Activated CD4-positive, alpha-beta T cell treated with anti-CD3 and anti-CD28 coated beads, Interleukin-2, amount 10 ng/mL, durations not matched to agents 7 days and 5 days (primary cell): Measurements from ENCODE around the gene SLC35F6. TPM values are rescaled to one million over a fixed set of nuclear protein-coding genes. Genes with fewer than 3 reads are reported as not detected.
"Not testable (repeated sequence)": the region's sequence is repeated elsewhere in the genome, so short reads cannot be mapped to it uniquely, and the experiment has no call there.

Source experiments
- CTCF ChIA-PET: fragments of 350-600 bp; sonication (Branson Sonifier 250); formaldehyde crosslinking; loops from one replicate; lab custom pipeline; 2021; ENCODE audit warnings: antibody characterized with exemption; lab: Charles Lee
- POLR2A ChIA-PET: fragments of 350-600 bp; sonication (Branson Sonifier 250); formaldehyde crosslinking; loops from one replicate; lab custom pipeline; 2021; ENCODE audit warnings: antibody characterized with exemption; lab: Charles Lee
- DNase-seq: peaks from one replicate; pipeline ENCODE4 v3.0.0-alpha.2; 2020
- H3K27ac Mint-ChIP-seq: one replicate; pipeline ENCODE4 v1.8.0; 2021; ENCODE audit warnings: mild to moderate bottlenecking, moderate library complexity, mixed read lengths
- H3K27me3 Mint-ChIP-seq: one replicate; pipeline ENCODE4 v1.8.0; 2021; ENCODE audit warnings: mixed read lengths
- H3K36me3 Mint-ChIP-seq: one replicate; pipeline ENCODE4 v1.8.0; 2021; ENCODE audit warnings: low read depth, mixed read lengths
- H3K4me1 Mint-ChIP-seq: one replicate; pipeline ENCODE4 v1.8.0; 2021; ENCODE audit warnings: mixed read lengths
- H3K4me3 Mint-ChIP-seq: one replicate; pipeline ENCODE4 v1.8.0; 2021; ENCODE audit warnings: mild to moderate bottlenecking, moderate library complexity, mixed read lengths
- H3K9me3 Mint-ChIP-seq: one replicate; pipeline ENCODE4 v1.8.0; 2021; ENCODE audit warnings: mixed read lengths
- total RNA-seq, 2 experiments: library from RNA; stranded (reverse); gene quantifications; one replicate each; pipeline ENCODE4 v1.2.3, GENCODE V29; 2021

Gene SLC35F6
- total RNA-seq, 2 experiments from 2014 or later = 20.2 to 20.6 TPM

- H3K9me3 Mint-ChIP-seq = no peaks in the 10 kb centered on the region
- no peak for DNase-seq
- H3K4me3 Mint-ChIP-seq = no peak overlapping the region
- POLR2A ChIA-PET = no interaction called here
- H3K27me3 Mint-ChIP-seq = no peaks in the 10 kb centered on the region
- no peak overlapping the region for H3K27ac Mint-ChIP-seq
- H3K36me3 Mint-ChIP-seq = no peaks in the 10 kb centered on the region
- CTCF ChIA-PET = no interaction called here
- H3K4me1 Mint-ChIP-seq = peaks cover 12% of the 10 kb centered on the region
These were observed 45.1 kb downstream of the SLC35F6 start for GRCh38 chr2:26809211-26809610.

DNA sequence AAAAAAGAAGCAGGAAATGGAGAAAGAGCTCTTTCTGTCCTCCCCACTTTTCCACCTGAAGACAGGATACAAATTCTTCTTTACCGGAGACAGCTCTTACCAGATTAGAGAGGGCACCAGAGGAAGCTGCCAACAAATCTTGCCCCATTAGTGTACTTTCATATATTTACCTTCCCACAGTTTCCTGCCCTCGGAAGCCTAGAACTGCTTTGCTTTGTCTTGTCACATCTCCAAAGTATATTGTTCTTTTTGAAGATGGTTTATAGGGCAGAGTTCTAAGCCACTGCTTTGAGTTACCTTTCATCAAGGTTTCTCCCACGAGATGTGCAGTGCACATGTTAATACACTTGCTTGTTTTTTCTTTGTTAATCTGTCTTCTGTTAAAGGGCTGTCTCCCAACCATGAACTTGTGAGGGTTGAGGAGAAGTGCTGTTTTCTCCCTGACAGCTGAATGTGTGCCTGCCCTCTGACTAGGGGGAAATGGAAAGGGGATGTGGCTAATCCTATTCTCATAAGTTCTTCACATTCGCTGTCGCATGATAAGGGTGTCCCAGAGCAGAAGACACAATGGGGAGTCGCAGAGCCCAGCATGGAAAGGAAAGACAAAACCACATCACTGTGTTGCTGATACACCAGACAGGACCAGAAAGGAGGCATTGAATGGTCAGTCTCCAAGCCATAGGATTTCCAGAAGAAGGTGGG, 45.9 kb downstream of the SLC35F6 start:
- ChIA-PET CTCF (no interaction called here), POLR2A (no interaction called here)
- no peaks in the 10 kb centered on the region for H3K27me3 Mint-ChIP-seq
- no peaks in the 10 kb centered on the region for H3K36me3 Mint-ChIP-seq
- H3K9me3 Mint-ChIP-seq = no peaks in the 10 kb centered on the region
- H3K4me1 Mint-ChIP-seq = peaks cover 12% of the 10 kb centered on the region
- H3K4me3 Mint-ChIP-seq = no peak overlapping the region
- peak; percentile 10 for DNase-seq
- H3K27ac Mint-ChIP-seq = no peak overlapping the region

DNA sequence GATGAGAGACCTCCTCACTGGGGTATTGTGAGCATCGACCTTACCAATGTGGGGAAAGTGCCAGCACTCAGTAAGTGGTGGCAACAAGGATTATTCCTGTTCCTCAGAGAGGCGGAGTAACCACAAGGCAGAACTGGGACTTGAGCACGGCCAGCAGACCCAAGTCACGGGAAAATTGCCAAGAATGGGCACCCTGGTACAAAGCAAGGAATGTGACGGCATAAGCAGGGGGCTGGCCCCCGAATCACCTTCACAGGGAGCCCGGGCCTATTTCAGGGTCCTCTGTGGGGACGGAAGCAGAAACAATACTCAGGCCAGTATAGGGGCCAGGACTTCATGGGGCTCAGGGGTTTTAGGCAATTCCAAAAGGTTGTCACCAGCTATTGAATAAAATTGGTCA, 47.2 kb downstream of the SLC35F6 start:
- Mint-ChIP-seq H3K4me3 (no peak overlapping the region), H3K27ac (no peak overlapping the region), H3K4me1 (peaks cover 15% of the 10 kb centered on the region), H3K27me3 (peaks cover 3% of the 10 kb centered on the region), H3K9me3 (no peaks in the 10 kb centered on the region), H3K36me3 (no peaks in the 10 kb centered on the region)
- DNase-seq = no peak
- POLR2A ChIA-PET = no interaction called here
- CTCF ChIA-PET = no interaction called here

DNA sequence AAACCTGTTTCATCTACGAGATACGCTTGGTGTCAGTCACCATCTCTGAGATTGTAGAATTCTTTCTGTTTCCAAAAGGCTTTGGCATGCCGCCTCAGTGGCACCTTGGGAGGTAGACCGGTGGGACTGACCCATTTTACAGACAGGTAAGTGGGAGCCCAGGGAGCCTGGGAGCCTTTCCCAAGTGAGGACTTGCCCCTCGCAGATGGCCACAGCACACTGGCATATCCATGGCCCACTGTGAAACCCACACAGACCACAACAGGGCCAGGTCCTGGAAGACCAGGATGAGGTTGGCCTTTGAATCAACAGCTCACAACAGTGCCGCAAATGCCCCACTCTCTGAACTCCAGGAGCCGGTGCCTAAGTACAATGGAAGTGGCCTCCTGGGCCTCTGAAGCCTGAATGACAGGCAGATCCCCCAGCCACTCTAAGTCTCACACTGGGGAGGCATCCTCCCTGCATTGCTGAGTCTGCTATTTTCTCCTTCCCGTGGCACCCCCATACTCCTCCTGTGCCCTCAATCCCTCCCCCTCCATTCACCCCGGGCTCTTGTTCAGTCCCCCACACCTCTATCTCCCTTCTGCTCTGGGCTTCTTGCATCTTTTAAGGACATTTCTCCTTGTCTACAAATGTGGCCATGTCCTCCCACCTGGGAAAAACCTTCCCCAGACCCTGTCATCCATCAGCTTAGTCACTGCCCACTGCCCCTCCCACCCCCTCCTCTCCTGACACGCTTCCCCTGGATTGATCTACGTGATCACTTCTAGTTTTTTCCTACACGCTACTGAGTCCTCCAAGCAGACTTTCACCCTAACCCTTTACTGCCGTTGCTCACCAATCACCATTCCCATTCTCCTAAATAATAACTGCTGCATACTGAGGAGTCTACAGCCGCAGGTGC, 48.0 kb downstream of the SLC35F6 start:
- H3K36me3 Mint-ChIP-seq = no peaks in the 10 kb centered on the region
- CTCF ChIA-PET = no interaction called here
- H3K27me3 Mint-ChIP-seq = peaks cover 3% of the 10 kb centered on the region
- peak overlapping the region; percentile 4 for H3K27ac Mint-ChIP-seq
- no peak overlapping the region for H3K4me3 Mint-ChIP-seq
- H3K9me3 Mint-ChIP-seq = no peaks in the 10 kb centered on the region
- POLR2A ChIA-PET = no interaction called here
- DNase-seq = no peak
- H3K4me1 Mint-ChIP-seq = peaks cover 15% of the 10 kb centered on the region

DNA sequence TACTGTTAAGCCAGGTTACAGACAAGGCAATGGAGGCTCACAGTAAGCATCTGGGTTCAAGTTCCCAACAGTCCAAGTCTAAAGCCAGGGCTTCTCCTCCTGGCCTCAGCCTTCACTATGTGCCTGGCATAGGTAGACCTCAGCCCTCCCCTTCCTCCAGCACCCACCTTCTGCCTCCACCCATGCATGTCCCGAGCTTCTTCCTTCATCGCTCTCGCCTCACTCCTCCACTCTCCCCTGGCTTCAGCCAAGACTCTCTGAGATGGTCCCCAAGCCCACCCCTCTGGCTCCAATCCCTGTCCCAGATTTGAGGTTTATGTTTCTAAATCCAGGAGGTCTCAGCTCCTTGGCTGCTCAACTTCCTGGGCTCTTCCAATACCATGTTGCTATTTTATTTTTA, 48.6 kb downstream of the SLC35F6 start:
- peaks cover 3% of the 10 kb centered on the region for H3K27me3 Mint-ChIP-seq
- no peak overlapping the region for H3K4me3 Mint-ChIP-seq
- H3K9me3 Mint-ChIP-seq = no peaks in the 10 kb centered on the region
- no peak for DNase-seq
- peaks cover 15% of the 10 kb centered on the region for H3K4me1 Mint-ChIP-seq
- H3K36me3 Mint-ChIP-seq = no peaks in the 10 kb centered on the region
- peak overlapping the region; percentile 4 for H3K27ac Mint-ChIP-seq
- ChIA-PET CTCF (no interaction called here), POLR2A (no interaction called here)

- H3K36me3 Mint-ChIP-seq, H3K4me3 Mint-ChIP-seq, DNase-seq, H3K4me1 Mint-ChIP-seq, H3K27ac Mint-ChIP-seq, CTCF ChIA-PET, H3K9me3 Mint-ChIP-seq, POLR2A ChIA-PET, H3K27me3 Mint-ChIP-seq: not testable (repeated sequence)
These were observed 50.1 kb downstream of the SLC35F6 start for GRCh38 chr2:26814072-26814765.

- Mint-ChIP-seq H3K36me3 (no peaks in the 10 kb centered on the region), H3K27me3 (peaks cover 7% of the 10 kb centered on the region), H3K4me1 (peaks cover 3% of the 10 kb centered on the region), H3K9me3 (peaks cover 2% of the 10 kb centered on the region), H3K27ac (no peak overlapping the region), H3K4me3 (no peak overlapping the region)
- no peak for DNase-seq
- ChIA-PET CTCF (interaction anchor here (0.6 to 1.8 kb wide), 2 partner anchors 14 to 455 kb away, joined by 3 to 5 read pairs; no protein-coding TSS in a partner anchor), POLR2A (no interaction called here)
These were observed 52.8 kb downstream of the SLC35F6 start for GRCh38 chr2:26816893-26817292.

DNA sequence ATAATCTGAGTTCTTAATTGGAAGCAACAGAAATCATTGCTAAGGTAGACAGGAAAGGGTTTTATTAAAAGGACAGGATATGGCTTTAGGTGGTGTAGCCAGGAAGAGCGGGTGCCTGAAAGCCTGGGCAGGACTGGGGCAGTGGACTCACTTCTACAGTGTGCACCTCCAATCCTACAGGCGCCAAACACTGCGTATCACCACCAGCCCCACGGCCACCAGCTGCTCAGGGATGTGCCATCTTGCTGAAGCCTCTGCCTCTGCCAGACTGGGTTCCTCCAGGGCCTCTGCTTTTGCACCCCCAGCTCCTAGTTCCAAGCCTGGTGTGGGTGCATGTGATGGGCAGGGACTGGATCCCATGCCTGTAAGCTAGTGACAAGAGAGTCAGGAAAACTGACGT, 54.2 kb downstream of the SLC35F6 start:
- no peak overlapping the region for H3K27ac Mint-ChIP-seq
- peaks cover 2% of the 10 kb centered on the region for H3K9me3 Mint-ChIP-seq
- H3K4me3 Mint-ChIP-seq = no peak overlapping the region
- POLR2A ChIA-PET = no interaction called here
- peaks cover 3% of the 10 kb centered on the region for H3K4me1 Mint-ChIP-seq
- DNase-seq = no peak
- H3K36me3 Mint-ChIP-seq = no peaks in the 10 kb centered on the region
- peaks cover 7% of the 10 kb centered on the region for H3K27me3 Mint-ChIP-seq
- CTCF ChIA-PET = no interaction called here

GRCh38 chr2:26818972-26819371, 54.9 kb downstream of the SLC35F6 start:
- ChIA-PET CTCF (no interaction called here), POLR2A (no interaction called here)
- Mint-ChIP-seq H3K9me3 (peaks cover 2% of the 10 kb centered on the region), H3K27ac (no peak overlapping the region), H3K4me1 (peaks cover 3% of the 10 kb centered on the region), H3K36me3 (no peaks in the 10 kb centered on the region), H3K4me3 (no peak overlapping the region), H3K27me3 (peaks cover 7% of the 10 kb centered on the region)
- DNase-seq = no peak

DNA sequence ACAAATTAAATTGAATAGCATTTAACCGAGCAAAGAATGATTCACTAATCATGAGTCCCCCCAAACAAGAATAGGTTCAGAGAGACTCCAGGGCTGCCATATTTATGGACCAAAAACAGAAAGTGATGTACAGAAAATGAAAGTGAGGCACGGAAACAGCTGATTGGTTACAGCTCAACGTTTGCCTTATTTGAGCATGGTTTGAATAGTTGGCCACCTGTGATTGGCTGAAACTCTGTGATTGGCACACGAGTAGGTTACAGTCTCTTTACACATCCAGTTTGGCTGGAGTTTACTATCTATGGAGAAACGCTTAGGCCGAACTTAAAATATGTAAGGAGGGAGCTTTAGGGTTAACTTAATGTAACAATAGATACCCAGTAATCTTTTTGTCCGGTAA, 56.8 kb downstream of the SLC35F6 start:
- Mint-ChIP-seq H3K27me3 (peaks cover 4% of the 10 kb centered on the region), H3K4me1 (no peaks in the 10 kb centered on the region), H3K36me3 (no peaks in the 10 kb centered on the region), H3K9me3 (peaks cover 2% of the 10 kb centered on the region), H3K27ac (no peak overlapping the region), H3K4me3 (no peak overlapping the region)
- DNase-seq = no peak
- ChIA-PET CTCF (no interaction called here), POLR2A (no interaction called here)

GRCh38 chr2:26822877-26823276, 58.8 kb downstream of the SLC35F6 start:
- Mint-ChIP-seq H3K4me3 (no peak overlapping the region), H3K36me3 (no peaks in the 10 kb centered on the region), H3K4me1 (no peaks in the 10 kb centered on the region), H3K27ac (no peak overlapping the region), H3K9me3 (peaks cover 2% of the 10 kb centered on the region), H3K27me3 (peaks cover 4% of the 10 kb centered on the region)
- CTCF ChIA-PET = interaction anchor here (1.0 kb wide), 1 partner anchor 24 kb away, joined by 3 read pairs; no protein-coding TSS in a partner anchor
- no peak for DNase-seq
- POLR2A ChIA-PET = no interaction called here
